Kidney (tissue), 14 donors: ENCODE data around the gene IFNA1. TPM values are rescaled to one million over a fixed set of nuclear protein-coding genes. Genes with fewer than 3 reads are reported as not detected.

Source experiments
- DNase-seq, 5 donors: peaks; one replicate each; pipeline ENCODE4 v3.0.0-alpha.2; 2013 to 2020
- FAIRE-seq: peaks from 2 replicates; lab custom pipeline; 2012; peaks lifted over from hg19 to GRCh38; lab: Jason Lieb, UNC
- H3K27ac ChIP-seq, 2 donors: one replicate each; pipeline ENCODE4 v1.7.0; 2013; ENCODE audit warnings: low read depth in 2 of 2, low read length in 2 of 2, inconsistent platforms in 1 of 2
- H3K27me3 ChIP-seq: one replicate; pipeline ENCODE4 v1.7.1; 2013; ENCODE audit warnings: low read length, inconsistent platforms; ENCODE audit not compliant: control insufficient read depth, insufficient read depth
- H3K36me3 ChIP-seq, 3 donors: one replicate each; pipeline versions ENCODE4 v1.7.0 to v1.7.1; 2013; ENCODE audit warnings: low read length in 3 of 3, control low read depth in 1 of 3, inconsistent platforms in 1 of 3; ENCODE audit not compliant: insufficient read depth in 3 of 3, control insufficient read depth in 2 of 3
- H3K4me1 ChIP-seq, 3 donors: one replicate each; pipeline versions ENCODE4 v1.7.0 to v1.7.1; 2013; ENCODE audit warnings: low read length in 3 of 3, inconsistent platforms in 1 of 3, low read depth in 1 of 3; ENCODE audit not compliant: control insufficient read depth in 2 of 3, insufficient read depth in 2 of 3
- H3K4me3 ChIP-seq, 3 donors: one replicate each; pipeline versions ENCODE4 v1.7.0 to v1.8.1; 2013; ENCODE audit warnings: low read length in 3 of 3, control low read depth in 1 of 3, inconsistent platforms in 1 of 3
- H3K9ac ChIP-seq, 3 donors: one replicate each; pipeline versions ENCODE4 v1.7.0 to v1.7.1; 2013; ENCODE audit warnings: low read length in 3 of 3, control low read depth in 1 of 3, inconsistent platforms in 1 of 3
- H3K9me3 ChIP-seq, 3 donors: one replicate each; pipeline versions ENCODE4 v1.7.0 to v1.7.1; 2013; ENCODE audit warnings: low read length in 3 of 3, control low read depth in 1 of 3, inconsistent platforms in 1 of 3; ENCODE audit not compliant: control insufficient read depth in 2 of 3, insufficient read depth in 1 of 3
- intact Hi-C: fragments of 100-400 bp; cut with DNase I; formaldehyde crosslinking; loops from one replicate; pipeline ENCODE4 v1.11.1; 2022
- polyA plus RNA-seq: library from polyadenylated mRNA; stranded (reverse); fragments of 350-450 nt; fragmentation: Illumina TruSeq; extraction: RNeasy Lipid Tissue Mini Kit (QIAGEN cat#74804); gene quantifications from one replicate; pipeline ENCODE4 v1.2.3, GENCODE V29; 2014; ENCODE audit warnings: low read depth, low replicate concordance; ENCODE audit not compliant: insufficient read depth
- total RNA-seq: library from RNA; stranded (reverse); fragmentation: NEBNext Ultra II Directional; extraction: Animal tissue kit (Norgen Biotek cat#: 25700); gene quantifications from one replicate; pipeline ENCODE4 v1.2.1, GENCODE V29; 2021
- TF ChIP-seq, protein P1 (sequence below): IDR thresholded peaks from 3 replicates; pipeline ENCODE4 v1.5.1; 2012; ENCODE audit warnings: mild to moderate bottlenecking, moderate library complexity, borderline replicate concordance; ENCODE audit not compliant: insufficient read depth; ENCODE audit errors: extremely low read depth
- donor health status: control.
- donor health status: control.
- donor health status: control.
- donor health status: control.
- donor health status: control.
- donor health status: DM: yes; HTN: yes; CAD: no.
- donor health status: Normal renal cell carcinoma (clear cell type).

Gene IFNA1
- total and polyA plus RNA-seq, 2 donors from 2014 or later: not detected

GRCh38 chr9:21481470-21482056 is 41.3 kb downstream of the IFNA1 start:
- H3K9me3 ChIP-seq: no peaks in the 10 kb centered on the region
- TF ChIP-seq, protein P1, sequence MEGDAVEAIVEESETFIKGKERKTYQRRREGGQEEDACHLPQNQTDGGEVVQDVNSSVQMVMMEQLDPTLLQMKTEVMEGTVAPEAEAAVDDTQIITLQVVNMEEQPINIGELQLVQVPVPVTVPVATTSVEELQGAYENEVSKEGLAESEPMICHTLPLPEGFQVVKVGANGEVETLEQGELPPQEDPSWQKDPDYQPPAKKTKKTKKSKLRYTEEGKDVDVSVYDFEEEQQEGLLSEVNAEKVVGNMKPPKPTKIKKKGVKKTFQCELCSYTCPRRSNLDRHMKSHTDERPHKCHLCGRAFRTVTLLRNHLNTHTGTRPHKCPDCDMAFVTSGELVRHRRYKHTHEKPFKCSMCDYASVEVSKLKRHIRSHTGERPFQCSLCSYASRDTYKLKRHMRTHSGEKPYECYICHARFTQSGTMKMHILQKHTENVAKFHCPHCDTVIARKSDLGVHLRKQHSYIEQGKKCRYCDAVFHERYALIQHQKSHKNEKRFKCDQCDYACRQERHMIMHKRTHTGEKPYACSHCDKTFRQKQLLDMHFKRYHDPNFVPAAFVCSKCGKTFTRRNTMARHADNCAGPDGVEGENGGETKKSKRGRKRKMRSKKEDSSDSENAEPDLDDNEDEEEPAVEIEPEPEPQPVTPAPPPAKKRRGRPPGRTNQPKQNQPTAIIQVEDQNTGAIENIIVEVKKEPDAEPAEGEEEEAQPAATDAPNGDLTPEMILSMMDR: no peak
- no peaks in the 10 kb centered on the region for H3K4me1 ChIP-seq
- intact Hi-C loops: no loop called here
- no peak overlapping the region for H3K27ac ChIP-seq
- FAIRE-seq: no peak
- H3K9ac ChIP-seq: no peak overlapping the region
- H3K4me3 ChIP-seq: no peak overlapping the region
- DNase-seq: no peak
- H3K27me3 ChIP-seq: no peaks in the 10 kb centered on the region
- no peaks in the 10 kb centered on the region for H3K36me3 ChIP-seq

DNA sequence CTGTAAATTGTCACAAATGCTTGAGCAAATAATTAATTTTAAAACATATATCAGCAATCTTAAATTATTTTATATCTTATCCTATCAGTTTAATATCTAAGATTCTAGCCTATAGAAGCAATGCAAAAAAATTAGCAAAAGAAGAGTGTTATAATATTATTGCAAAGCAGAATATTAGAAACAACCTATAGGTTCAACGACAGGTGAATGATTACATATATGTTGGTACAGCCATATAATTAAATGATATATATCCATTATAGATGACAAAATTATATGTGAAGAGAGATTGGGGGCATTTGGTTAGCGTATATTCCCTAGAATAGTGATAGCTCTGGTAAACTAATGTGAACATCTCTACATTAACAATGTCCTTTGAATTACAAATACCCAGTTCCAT is 42.0 kb downstream of the IFNA1 start, which contains the start of gene IFNE:
Gene IFNE (minus strand): TSS at position 101 of the 400 bp plus-strand sequence. CDS start 619 bp downstream, outside the sequence.
- Histone ChIP-seq H3K9ac (no peak within 1 kb of the TSS), H3K9me3 (no peaks in the 10 kb centered on the region), H3K27ac (no peak within 1 kb of the TSS), H3K4me3 (no peak within 1 kb of the TSS), H3K36me3 (no peaks in the 10 kb centered on the region), H3K4me1 (no peaks in the 10 kb centered on the region), H3K27me3 (no peaks in the 10 kb centered on the region)
- TF ChIP-seq, protein P1: no peak
- no peak for DNase-seq
- intact Hi-C loops: no loop called here
- FAIRE-seq: no peak

Other genes starting within 250 kb of the IFNA1 start
- not detected for gene IFNA7, start 238.2 kb upstream of the IFNA1 start, total RNA-seq
- gene IFNA7, start 238.2 kb upstream of the IFNA1 start, polyA plus RNA-seq: not detected
- not detected for gene IFNA10, start 233.3 kb upstream of the IFNA1 start, total RNA-seq
- gene IFNA10, start 233.3 kb upstream of the IFNA1 start, polyA plus RNA-seq: not detected
- gene IFNA16, start 223.1 kb upstream of the IFNA1 start, total RNA-seq: not detected
- gene IFNA16, start 223.1 kb upstream of the IFNA1 start, polyA plus RNA-seq: not detected
- not detected for gene IFNA17, start 212.2 kb upstream of the IFNA1 start, total RNA-seq
- not detected for gene IFNA17, start 212.2 kb upstream of the IFNA1 start, polyA plus RNA-seq
- gene IFNA14, start 200.4 kb upstream of the IFNA1 start, total RNA-seq: not detected
- gene IFNA14, start 200.4 kb upstream of the IFNA1 start, polyA plus RNA-seq: not detected
- gene IFNA5, start 135.1 kb upstream of the IFNA1 start, total RNA-seq: not detected
- gene IFNA5, start 135.1 kb upstream of the IFNA1 start, polyA plus RNA-seq: not detected
- gene KLHL9, start 105.0 kb upstream of the IFNA1 start, total RNA-seq: 30.5 TPM
- 10.4 TPM for gene KLHL9, start 105.0 kb upstream of the IFNA1 start, polyA plus RNA-seq
- not detected for gene IFNA6, start 89.6 kb upstream of the IFNA1 start, total RNA-seq
- gene IFNA6, start 89.6 kb upstream of the IFNA1 start, polyA plus RNA-seq: not detected
- gene IFNA13, start 72.4 kb upstream of the IFNA1 start, total RNA-seq: not detected
- gene IFNA13, start 72.4 kb upstream of the IFNA1 start, polyA plus RNA-seq: not detected
- gene IFNA2, start 55.0 kb upstream of the IFNA1 start, total RNA-seq: not detected
- not detected for gene IFNA2, start 55.0 kb upstream of the IFNA1 start, polyA plus RNA-seq
- not detected for gene IFNA8, start 31.3 kb upstream of the IFNA1 start, total RNA-seq
- gene IFNA8, start 31.3 kb upstream of the IFNA1 start, polyA plus RNA-seq: not detected
- 1.1 TPM for gene IFNE, start 41.9 kb downstream of the IFNA1 start, total RNA-seq
- not detected for gene IFNE, start 41.9 kb downstream of the IFNA1 start, polyA plus RNA-seq